Measurements from ENCODE around the gene ISCA2. TPM values are rescaled to one million over a fixed set of nuclear protein-coding genes. Genes with fewer than 3 reads are reported as not detected.

Gene ISCA2
- total RNA-seq, 1 experiment from 2014 or later: 28.3 TPM

GRCh38 chr14:74476607-74477006 lies 17.0 kb upstream of the ISCA2 start:
- in situ Hi-C loops (cut with HindIII; ENCODE audit: low pct_unique_long_range_greater_than_20kb, low sequenced_read_pairs): no loop called here
- no peak for DNase-seq (ENCODE audit: low read depth, low spot score)

GRCh38 chr14:74478996-74479635 lies 14.4 kb upstream of the ISCA2 start:
- in situ Hi-C loops (cut with HindIII; ENCODE audit: low pct_unique_long_range_greater_than_20kb, low sequenced_read_pairs): no loop called here
- DNase-seq (ENCODE audit: low read depth, low spot score): peak; percentile 61

GRCh38 chr14:74480046-74480445 lies 13.5 kb upstream of the ISCA2 start:
- DNase-seq (ENCODE audit: low read depth, low spot score): no peak
- in situ Hi-C loops (cut with HindIII; ENCODE audit: low pct_unique_long_range_greater_than_20kb, low sequenced_read_pairs): no loop called here

- in situ Hi-C loops (cut with HindIII; ENCODE audit: low pct_unique_long_range_greater_than_20kb, low sequenced_read_pairs): no loop called here
Measured at GRCh38 chr14:74482571-74482970, 11.0 kb upstream of the ISCA2 start.

GRCh38 chr14:74483321-74483720 lies 10.2 kb upstream of the ISCA2 start:
- in situ Hi-C loops (cut with HindIII; ENCODE audit: low pct_unique_long_range_greater_than_20kb, low sequenced_read_pairs): no loop called here
- DNase-seq (ENCODE audit: low read depth, low spot score): no peak

More at GRCh38 chr14:74482571-74482970, 11.0 kb upstream of the ISCA2 start:
- no peak for DNase-seq (ENCODE audit: low read depth, low spot score)

- DNase-seq (ENCODE audit: low read depth, low spot score): no peak
- in situ Hi-C loops (cut with HindIII; ENCODE audit: low pct_unique_long_range_greater_than_20kb, low sequenced_read_pairs): no loop called here
Measured at GRCh38 chr14:74486164-74486563, 7.4 kb upstream of the ISCA2 start.

- no peak for DNase-seq (ENCODE audit: low read depth, low spot score)
- in situ Hi-C loops (cut with HindIII; ENCODE audit: low pct_unique_long_range_greater_than_20kb, low sequenced_read_pairs): no loop called here
Measured at GRCh38 chr14:74488786-74489397, 4.7 kb upstream of the ISCA2 start.

GRCh38 chr14:74490486-74490885 lies 3.1 kb upstream of the ISCA2 start:
- in situ Hi-C loops (cut with HindIII; ENCODE audit: low pct_unique_long_range_greater_than_20kb, low sequenced_read_pairs): no loop called here
- DNase-seq (ENCODE audit: low read depth, low spot score): no peak

GRCh38 chr14:74491956-74492775 lies 1.4 kb upstream of the ISCA2 start:
- in situ Hi-C loops (cut with HindIII; ENCODE audit: low pct_unique_long_range_greater_than_20kb, low sequenced_read_pairs): no loop called here
- DNase-seq (ENCODE audit: low read depth, low spot score): peak; percentile 64

GRCh38 chr14:74492776-74493342 lies 706 bp upstream of the ISCA2 start, which contains the start of gene NPC2:
NPC2 (minus strand) TSS chr14:74493305; CDS start chr14:74493274, 31 bp downstream.
- in situ Hi-C loops (cut with HindIII; ENCODE audit: low pct_unique_long_range_greater_than_20kb, low sequenced_read_pairs): no loop called here
- no peak for DNase-seq (ENCODE audit: low read depth, low spot score)

GRCh38 chr14:74495356-74495755 lies 1.8 kb downstream of the ISCA2 start:
- no peak for DNase-seq (ENCODE audit: low read depth, low spot score)
- in situ Hi-C loops (cut with HindIII; ENCODE audit: low pct_unique_long_range_greater_than_20kb, low sequenced_read_pairs): no loop called here

- in situ Hi-C loops (cut with HindIII; ENCODE audit: low pct_unique_long_range_greater_than_20kb, low sequenced_read_pairs): no loop called here
- no peak for DNase-seq (ENCODE audit: low read depth, low spot score)
Measured at GRCh38 chr14:74500417-74501134, 7.0 kb downstream of the ISCA2 start.

- in situ Hi-C loops (cut with HindIII; ENCODE audit: low pct_unique_long_range_greater_than_20kb, low sequenced_read_pairs): no loop called here
- DNase-seq (ENCODE audit: low read depth, low spot score): peak; percentile 81
Measured at GRCh38 chr14:74501135-74501614, 7.6 kb downstream of the ISCA2 start.

GRCh38 chr14:74501691-74502090 lies 8.1 kb downstream of the ISCA2 start:
- DNase-seq (ENCODE audit: low read depth, low spot score): no peak
- in situ Hi-C loops (cut with HindIII; ENCODE audit: low pct_unique_long_range_greater_than_20kb, low sequenced_read_pairs): no loop called here

- DNase-seq (ENCODE audit: low read depth, low spot score): peak; percentile 64
- in situ Hi-C loops (cut with HindIII; ENCODE audit: low pct_unique_long_range_greater_than_20kb, low sequenced_read_pairs): no loop called here
Measured at GRCh38 chr14:74502236-74503019, 8.9 kb downstream of the ISCA2 start.

- in situ Hi-C loops (cut with HindIII; ENCODE audit: low pct_unique_long_range_greater_than_20kb, low sequenced_read_pairs): no loop called here
- no peak for DNase-seq (ENCODE audit: low read depth, low spot score)
Measured at GRCh38 chr14:74503291-74503937, 9.8 kb downstream of the ISCA2 start.
